DOHH2 (cell line): ENCODE measurements around the gene SGSH.

Source experiments
- CTCF ChIP-seq: fragments of 200-600 bp; sonication (generic); IDR thresholded peaks from one replicate; pipeline ENCODE4 v1.5.1; 2014; ENCODE audit warnings: antibody characterized with exemption, mild to moderate bottlenecking, low read depth, low read length; ENCODE audit not compliant: poor library complexity, severe bottlenecking
- EZH2phosphoT487 ChIP-seq: fragments of 200-600 bp; sonication (generic); IDR thresholded peaks from 2 replicates; pipeline ENCODE4 v1.6.1; 2017; ENCODE audit warnings: borderline replicate concordance, mild to moderate bottlenecking, antibody characterized with exemption, low read length, moderate library complexity, mixed read lengths

DNA sequence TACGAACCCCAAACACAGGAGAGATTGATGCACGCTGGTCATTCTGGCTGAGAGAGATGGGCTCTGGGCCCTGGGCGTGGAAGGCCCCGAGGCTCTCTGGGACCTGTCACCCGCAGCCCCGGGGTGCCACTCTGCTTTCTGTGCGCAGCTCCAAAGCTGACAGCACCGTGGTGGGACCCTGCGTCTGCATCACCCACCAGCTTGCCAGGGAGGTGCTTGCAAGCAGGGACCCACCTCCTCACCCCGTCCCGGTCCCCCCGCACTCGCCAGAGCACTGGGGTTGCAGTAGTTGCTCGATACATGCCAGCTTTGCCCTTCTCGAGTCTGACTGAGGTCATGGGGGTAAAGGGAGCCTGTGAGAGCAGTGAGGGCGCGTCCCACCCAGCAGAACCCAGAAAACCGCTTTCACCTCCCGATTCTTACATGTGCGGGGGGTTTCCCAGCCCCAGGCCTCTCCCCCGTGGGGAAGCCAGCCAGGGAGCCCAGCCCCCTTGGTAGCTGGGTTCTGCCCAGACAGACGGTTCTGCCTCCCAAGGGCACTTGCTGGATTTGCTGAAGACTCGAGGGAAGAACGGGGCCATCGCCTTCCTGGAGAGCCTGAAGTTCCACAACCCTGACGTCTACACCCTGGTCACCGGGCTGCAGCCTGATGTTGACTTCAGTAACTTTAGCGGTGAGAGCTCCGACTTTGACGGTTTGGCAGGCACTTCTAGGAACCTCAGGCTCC, 37.9 kb downstream of the SGSH start:
- TF ChIP-seq CTCF (no peak), EZH2phosphoT487 (no peak)
